ENCODE results near the gene CHRM1. TPM values are rescaled to one million over a fixed set of nuclear protein-coding genes. Genes with fewer than 3 reads are reported as not detected.

The CHRM1 gene
- polyA plus RNA-seq, 3 donors, result 0.04 to 0.07 TPM; not detected in 1

GRCh38 chr11:62905296-62905695 lies 15.9 kb downstream of the CHRM1 start:
- no peak for DNase-seq

GRCh38 chr11:62902932-62903331 lies 18.2 kb downstream of the CHRM1 start:
- DNase-seq, result no peak

GRCh38 chr11:62898027-62898426 lies 23.1 kb downstream of the CHRM1 start:
- DNase-seq, result no peak

- DNase-seq, result no peak
Measured at GRCh38 chr11:62897311-62897710, 23.9 kb downstream of the CHRM1 start.

DNA sequence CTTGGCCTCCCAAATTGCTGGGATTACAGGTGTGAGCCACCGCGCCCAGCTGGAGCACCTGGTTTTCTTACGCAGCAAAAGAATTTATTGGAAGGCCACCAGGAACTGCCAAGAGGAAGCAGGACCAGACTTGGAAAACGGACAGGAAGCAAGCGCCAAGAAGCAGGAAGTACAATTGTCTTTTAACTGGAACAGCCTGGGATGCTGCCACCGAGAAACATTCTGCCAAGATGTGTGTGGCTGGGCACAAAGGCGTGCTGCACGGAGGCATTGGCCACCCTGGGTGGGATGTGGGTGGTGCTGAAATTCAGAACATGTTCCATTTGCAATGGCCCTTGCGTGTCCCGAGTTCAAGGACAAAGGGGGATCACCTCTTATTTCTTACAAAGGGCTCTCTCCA lies 25.1 kb downstream of the CHRM1 start:
- no peak for DNase-seq

DNA sequence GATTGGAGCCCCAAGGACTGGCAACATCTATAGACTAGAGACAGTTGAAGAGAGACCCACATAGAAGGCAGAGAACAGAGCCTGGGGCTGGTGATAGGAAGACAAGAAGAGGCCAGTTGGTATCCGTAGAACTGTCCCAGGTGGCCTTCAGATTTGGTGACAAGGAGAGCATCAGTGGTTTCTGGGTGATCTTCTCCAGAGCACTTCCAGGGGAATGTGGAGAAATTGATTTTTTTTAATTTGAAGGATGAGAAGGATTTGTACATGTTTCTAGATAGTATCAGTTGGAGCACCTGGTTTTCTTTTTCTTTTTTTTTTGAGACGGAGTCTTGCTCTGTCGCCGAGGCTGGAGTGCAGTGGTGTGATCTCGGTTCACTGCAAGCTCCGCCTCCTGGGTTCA lies 25.7 kb downstream of the CHRM1 start:
- DNase-seq, result no peak

DNA sequence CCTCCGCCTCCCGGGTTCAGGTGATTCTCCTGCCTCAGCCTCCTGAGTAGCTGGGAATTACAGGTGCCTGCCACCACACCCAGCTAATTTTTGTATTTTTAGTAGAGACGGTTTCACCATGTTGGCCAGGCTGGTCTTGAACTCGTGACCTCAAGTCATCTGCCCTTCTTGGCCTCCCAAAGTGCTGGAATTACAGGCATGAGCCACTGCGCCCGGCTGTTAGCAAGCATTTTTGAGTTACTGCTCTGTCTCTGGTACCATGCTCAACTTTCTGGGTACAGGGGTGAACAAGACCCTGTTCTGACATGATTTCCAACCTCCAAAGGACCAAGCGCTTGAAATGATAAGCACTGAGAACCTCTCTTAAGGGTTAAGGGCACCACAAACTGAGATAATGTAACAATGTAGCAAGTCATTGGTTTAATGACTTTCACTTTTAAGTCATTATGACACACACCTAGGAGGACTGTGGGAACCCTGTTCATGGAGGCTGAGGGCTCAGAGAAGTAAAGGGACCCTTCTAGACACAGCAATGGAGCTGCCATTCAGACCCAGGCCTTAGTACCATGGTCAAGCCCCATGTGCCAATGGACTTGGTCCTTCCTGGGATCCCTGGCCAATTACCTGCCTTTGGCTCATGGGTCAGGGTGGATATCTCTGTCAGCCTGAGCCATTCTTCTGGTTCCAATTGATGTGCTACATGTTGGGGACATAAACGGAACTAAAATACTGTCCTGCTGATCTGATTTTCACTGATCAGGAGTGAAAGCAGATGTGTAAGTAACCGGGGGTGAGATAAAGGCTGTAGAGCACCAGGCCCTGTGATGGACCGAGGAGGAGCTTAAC lies 28.9 kb downstream of the CHRM1 start:
- no peak for DNase-seq

DNA sequence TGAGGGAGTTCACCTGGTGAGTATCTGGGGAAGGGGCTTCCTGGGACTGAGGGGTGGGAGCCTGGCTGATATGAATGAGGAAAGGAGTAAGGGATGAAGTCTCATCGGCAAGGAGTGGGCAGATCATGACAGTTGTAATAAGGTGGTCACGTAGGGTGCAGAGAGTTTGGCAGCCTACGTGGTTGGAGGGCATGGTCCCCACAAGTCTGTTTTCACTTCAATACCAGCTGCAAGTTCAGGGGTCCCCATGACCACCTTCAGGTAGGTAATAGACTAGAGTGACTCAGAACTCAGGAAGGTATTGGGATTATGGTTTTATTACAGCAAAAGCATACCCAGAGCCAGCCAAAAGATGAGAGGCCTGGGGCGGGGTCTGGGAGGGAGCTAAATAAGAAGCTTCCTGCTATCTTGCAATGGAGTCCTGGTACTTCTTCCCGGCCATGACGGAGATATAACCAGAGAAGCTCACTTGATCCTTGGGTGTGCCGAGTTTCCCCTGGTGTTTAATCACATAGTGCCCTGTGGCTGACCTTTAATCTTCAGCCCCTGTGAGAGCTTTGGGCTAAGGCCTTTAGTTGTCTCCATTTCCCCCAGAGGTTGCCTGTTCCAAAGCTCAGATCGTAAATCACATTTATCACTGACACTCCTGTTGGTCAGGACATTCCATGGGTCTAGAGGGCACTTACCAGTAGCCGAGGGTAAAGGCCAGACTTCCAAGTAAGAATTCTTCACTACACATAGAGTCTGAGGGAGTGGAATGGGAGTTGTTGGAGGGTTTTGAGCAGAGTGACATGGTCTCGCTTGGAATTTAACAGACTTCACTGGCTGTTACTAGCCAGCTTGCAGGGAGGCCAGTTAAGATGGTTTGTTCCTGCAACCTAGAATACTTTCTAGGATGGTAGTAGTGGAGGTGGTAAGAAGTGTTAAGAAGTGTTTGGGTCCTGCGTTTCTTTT lies 31.4 kb downstream of the CHRM1 start:
- DNase-seq, result peak; percentile 80

DNA sequence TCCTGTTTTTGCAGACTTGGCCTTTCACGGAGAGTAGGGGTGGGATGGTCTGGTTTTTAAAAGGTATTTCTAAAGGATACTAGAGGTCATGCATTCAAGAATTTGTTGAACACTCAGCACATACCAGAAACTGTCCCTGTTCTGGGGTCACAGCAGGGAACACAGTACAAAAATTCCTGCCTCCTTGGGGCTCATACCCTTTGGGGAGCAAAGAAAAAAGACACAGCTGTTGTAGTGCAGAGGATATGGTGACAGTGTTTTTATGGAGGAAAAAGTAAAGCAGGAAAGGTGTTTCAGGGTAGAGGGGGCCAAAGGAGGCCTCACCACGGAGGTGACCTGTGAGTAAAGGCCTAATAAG lies 32.1 kb downstream of the CHRM1 start:
- DNase-seq, result no peak

GRCh38 chr11:62888406-62888805 lies 32.8 kb downstream of the CHRM1 start:
- DNase-seq, result no peak

- DNase-seq, result no peak
Measured at GRCh38 chr11:62885137-62885750, 35.9 kb downstream of the CHRM1 start.

DNA sequence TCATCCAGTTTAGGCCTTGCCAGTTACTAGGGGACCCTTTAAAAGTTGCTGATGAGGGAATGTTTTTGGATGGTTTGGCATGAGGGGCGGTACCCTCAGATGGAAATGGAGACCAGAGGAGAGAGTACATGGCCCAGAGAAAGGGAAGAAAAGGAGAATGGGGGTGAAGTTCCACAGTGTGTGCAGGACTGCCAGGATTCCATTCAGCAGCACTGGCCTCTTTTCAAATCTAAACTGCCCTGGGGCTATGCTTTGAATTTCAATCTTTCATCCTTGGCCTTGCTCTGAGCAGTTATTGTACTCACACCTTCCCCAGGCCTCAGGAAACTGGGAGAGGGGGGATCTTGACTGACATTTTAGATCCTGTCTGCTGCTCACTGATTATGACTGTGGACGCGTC lies 37.5 kb downstream of the CHRM1 start:
- no peak for DNase-seq

- DNase-seq, result no peak
Measured at GRCh38 chr11:62882788-62883501, 38.2 kb downstream of the CHRM1 start.

DNA sequence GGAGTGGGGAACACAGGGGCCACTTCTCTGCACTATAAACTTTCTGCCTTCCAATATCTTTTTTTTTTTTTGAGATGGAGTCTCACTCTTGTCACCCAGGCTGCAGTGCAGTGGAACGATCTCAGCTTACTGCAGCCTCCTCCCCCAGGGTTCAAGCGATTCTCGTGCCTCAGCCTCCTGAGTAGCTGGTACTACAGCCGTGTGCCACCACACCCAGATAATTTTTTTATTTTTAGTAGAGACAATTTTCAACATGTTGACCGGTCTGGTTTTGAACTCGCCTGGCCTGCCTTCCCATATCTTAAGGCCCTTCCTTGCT lies 38.8 kb downstream of the CHRM1 start:
- no peak for DNase-seq

GRCh38 chr11:62881579-62882430 lies 39.4 kb downstream of the CHRM1 start:
- DNase-seq, result peak; percentile 96

GRCh38 chr11:62880803-62881578 lies 40.2 kb downstream of the CHRM1 start, which contains the start of gene SLC3A2:
Gene SLC3A2, plus strand, starts transcription at chr11:62880896. Its CDS starts 128 bp downstream, at chr11:62881024.
- peak; percentile 88 for DNase-seq

GRCh38 chr11:62880231-62880802 lies 40.8 kb downstream of the CHRM1 start:
- DNase-seq, result peak; percentile 34

DNA sequence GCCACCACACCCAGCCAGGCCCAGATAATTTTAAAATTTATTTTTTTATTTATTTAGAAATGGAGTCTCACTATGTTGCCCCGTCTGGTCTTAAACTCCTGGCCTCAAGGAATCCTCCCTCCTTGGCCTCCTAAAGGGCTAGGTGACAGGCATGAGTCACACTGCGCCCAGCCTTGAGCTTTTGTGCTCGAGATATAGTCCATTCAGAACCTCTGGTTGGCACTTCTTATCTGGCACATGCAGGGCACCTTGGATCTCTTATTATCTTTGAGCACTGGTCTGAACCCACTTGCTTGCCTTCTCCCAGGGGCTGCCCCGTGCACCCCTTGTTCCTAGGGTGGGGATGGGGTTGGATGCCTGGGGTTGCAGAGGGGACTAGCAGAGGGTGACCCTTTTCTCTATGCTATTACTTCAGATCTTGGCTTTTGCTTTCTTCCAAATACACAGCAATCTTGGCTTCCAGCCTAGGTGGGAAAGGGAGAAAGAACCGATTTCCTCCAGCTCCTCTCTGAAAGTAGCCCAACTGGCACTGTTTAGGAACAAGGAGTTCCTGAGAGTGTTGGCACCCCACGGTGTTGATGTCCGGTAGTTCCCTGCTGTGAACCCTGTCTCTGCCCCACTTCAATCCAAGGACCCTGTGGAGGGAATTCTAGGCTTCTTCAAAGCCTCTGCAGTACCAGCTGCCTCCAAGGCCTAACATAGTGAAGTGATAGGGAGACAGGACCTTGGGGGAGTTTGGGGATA lies 41.8 kb downstream of the CHRM1 start:
- DNase-seq, result no peak

GRCh38 chr11:62876712-62877111 lies 44.5 kb downstream of the CHRM1 start:
- DNase-seq, result no peak
